HG03565 (cell line): ENCODE measurements around the gene DUS2.
"Not testable (repeated sequence)": the region's sequence is repeated elsewhere in the genome, so short reads cannot be mapped to it uniquely, and the experiment has no call there.

Experiments
- ATAC-seq: cut with Tn5 transposase; IDR thresholded peaks from one replicate; pipeline ENCODE4 v1.9.1; 2021; ENCODE audit warnings: mild to moderate bottlenecking, moderate library complexity; ENCODE audit not compliant: unreplicated experiment

The DUS2 gene

GRCh38 chr16:68022728-68023537, at the start of gene DUS2, which contains the start of gene DDX28:
Gene DUS2, plus strand, starts transcription at chr16:68023284. Its CDS starts 14,740 bp downstream, at chr16:68038024.
Gene DDX28, minus strand, starts transcription at chr16:68023232. Its CDS starts 30 bp downstream, at chr16:68023202.
- peak; percentile 85 for ATAC-seq

- ATAC-seq: no peak
These were observed 47.6 kb upstream of the DUS2 start for GRCh38 chr16:67975321-67976105.

- ATAC-seq: no peak
These were observed 46.9 kb upstream of the DUS2 start for GRCh38 chr16:67976205-67976604.

- no peak for ATAC-seq
These were observed 46.1 kb upstream of the DUS2 start for GRCh38 chr16:67977005-67977404.

- ATAC-seq: no peak
These were observed 45.4 kb upstream of the DUS2 start for GRCh38 chr16:67977469-67978227.

- ATAC-seq: no peak
These were observed 43.0 kb upstream of the DUS2 start, which contains the start of gene DPEP3 for GRCh38 chr16:67979955-67980678. Gene DPEP3, minus strand, starts transcription at chr16:67980499. Its CDS starts 119 bp downstream, at chr16:67980380.

- ATAC-seq: no peak
These were observed 40.9 kb upstream of the DUS2 start for GRCh38 chr16:67982011-67982696.

GRCh38 chr16:67986949-67987348, 36.1 kb upstream of the DUS2 start:
- ATAC-seq: no peak

GRCh38 chr16:67987460-67988160, 35.5 kb upstream of the DUS2 start:
- no peak for ATAC-seq

- no peak for ATAC-seq
These were observed 34.4 kb upstream of the DUS2 start for GRCh38 chr16:67988675-67989074.

- no peak for ATAC-seq
These were observed 33.6 kb upstream of the DUS2 start for GRCh38 chr16:67989322-67990017.

- ATAC-seq: no peak
These were observed 33.1 kb upstream of the DUS2 start for GRCh38 chr16:67990018-67990386.

- ATAC-seq: no peak
These were observed 30.4 kb upstream of the DUS2 start for GRCh38 chr16:67992661-67993206.

- ATAC-seq: peak; percentile 54
These were observed 29.7 kb upstream of the DUS2 start for GRCh38 chr16:67993207-67994039.

- not testable (repeated sequence) for ATAC-seq
These were observed 29.1 kb upstream of the DUS2 start for GRCh38 chr16:67994040-67994408.

GRCh38 chr16:67995423-67995822, 27.7 kb upstream of the DUS2 start:
- no peak for ATAC-seq

- ATAC-seq: no peak
These were observed 26.4 kb upstream of the DUS2 start for GRCh38 chr16:67996666-67997065.
